Measurements from ENCODE around the gene RNFT2. TPM values are rescaled to one million over a fixed set of nuclear protein-coding genes. Genes with fewer than 3 reads are reported as not detected.

The RNFT2 gene
- total RNA-seq, 4 donors from 2014 or later: 0.38 to 3.9 (median 3.1) TPM

DNA sequence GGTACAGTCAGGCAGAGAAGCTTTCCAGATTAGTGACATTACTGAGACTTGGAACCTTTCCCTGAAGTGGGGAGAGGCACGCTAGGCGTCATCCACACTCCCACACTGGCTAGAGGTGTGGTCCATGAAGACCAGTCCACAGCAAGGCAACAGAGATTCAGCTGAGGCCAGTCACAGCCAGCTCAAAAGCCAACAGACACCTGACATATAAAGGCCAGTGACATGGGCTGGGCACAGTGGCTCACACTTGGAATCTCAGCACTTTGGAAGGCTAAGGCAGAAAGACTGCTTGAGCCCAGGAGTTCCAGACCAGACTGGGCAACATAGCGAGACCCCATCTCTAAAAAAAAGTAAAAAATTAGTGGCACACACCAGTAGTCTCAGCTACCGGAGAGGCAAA is 132.2 kb downstream of the RNFT2 start:
- Histone ChIP-seq H3K4me1 (no peaks in the 10 kb centered on the region), H3K9me3 (peaks cover 0 to 6% (median 0%) of the 10 kb centered on the region in 4 donors), H3K4me3 (no peak overlapping the region), H3K36me3 (no peaks in the 10 kb centered on the region), H3K27ac (no peak overlapping the region), H3K27me3 (no peaks in the 10 kb centered on the region)
- TF ChIP-seq CTCF (IDR thresholded peaks at IDR 0.05) (no peak), POLR2A (IDR thresholded peaks at IDR 0.05) (no peak)
- no peak for DNase-seq

DNA sequence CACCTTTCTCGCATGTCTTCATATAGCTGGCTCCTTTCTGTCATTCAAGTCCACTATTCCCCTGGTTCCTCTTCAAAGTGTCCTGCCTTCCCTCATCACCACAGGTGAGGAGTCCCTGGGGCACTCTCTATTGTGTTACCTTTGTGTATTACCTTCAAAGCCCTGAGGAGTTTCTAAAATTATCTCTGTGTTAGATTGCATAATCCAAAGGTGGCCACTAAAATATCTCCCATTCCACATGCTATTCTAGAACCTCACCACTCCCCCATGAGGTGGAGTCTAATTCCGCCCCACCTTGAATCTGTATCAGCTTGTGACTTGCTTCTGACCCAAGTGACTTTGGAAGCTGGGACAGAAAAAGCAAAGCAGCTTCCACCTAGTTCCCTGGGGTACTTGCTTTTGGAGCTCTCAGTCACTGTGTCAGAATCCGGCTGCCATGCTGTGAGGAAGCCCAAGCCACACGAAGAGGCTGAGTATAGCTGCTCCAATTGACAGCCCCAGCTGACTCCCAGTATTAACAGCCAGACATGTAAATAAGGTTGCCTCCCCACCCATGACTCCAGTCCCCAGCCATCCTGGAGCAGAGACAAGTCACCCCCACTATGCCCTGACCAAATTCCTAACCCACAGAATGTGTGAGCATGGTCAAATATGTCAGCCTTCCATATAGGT is 136.3 kb downstream of the RNFT2 start:
- H3K27ac ChIP-seq: no peak overlapping the region
- no peak for DNase-seq
- peaks cover 0 to 6% (median 0%) of the 10 kb centered on the region in 4 donors for H3K9me3 ChIP-seq
- H3K4me1 ChIP-seq: peaks cover 0 to 11% (median 5%) of the 10 kb centered on the region in 4 donors
- H3K4me3 ChIP-seq: no peak overlapping the region
- TF ChIP-seq CTCF (IDR thresholded peaks at IDR 0.05) (no peak), POLR2A (IDR thresholded peaks at IDR 0.05) (no peak)
- H3K36me3 ChIP-seq: no peaks in the 10 kb centered on the region
- H3K27me3 ChIP-seq: peaks cover 0 to 8% of the 10 kb centered on the region in 2 donors

- no peak overlapping the region for H3K27ac ChIP-seq
- TF ChIP-seq POLR2A (IDR thresholded peaks at IDR 0.05): no peak
- TF ChIP-seq CTCF (IDR thresholded peaks at IDR 0.05): no peak
- peaks cover 0 to 6% (median 0%) of the 10 kb centered on the region in 4 donors for H3K9me3 ChIP-seq
- DNase-seq: no peak
- H3K27me3 ChIP-seq: peaks cover 0 to 20% of the 10 kb centered on the region in 2 donors
- no peaks in the 10 kb centered on the region for H3K36me3 ChIP-seq
- H3K4me1 ChIP-seq: peaks cover under 1 to 28% (median 10%) of the 10 kb centered on the region in 4 donors
- H3K4me3 ChIP-seq: no peak overlapping the region
Measured at GRCh38 chr12:116876151-116876869, 138.2 kb downstream of the RNFT2 start.

DNA sequence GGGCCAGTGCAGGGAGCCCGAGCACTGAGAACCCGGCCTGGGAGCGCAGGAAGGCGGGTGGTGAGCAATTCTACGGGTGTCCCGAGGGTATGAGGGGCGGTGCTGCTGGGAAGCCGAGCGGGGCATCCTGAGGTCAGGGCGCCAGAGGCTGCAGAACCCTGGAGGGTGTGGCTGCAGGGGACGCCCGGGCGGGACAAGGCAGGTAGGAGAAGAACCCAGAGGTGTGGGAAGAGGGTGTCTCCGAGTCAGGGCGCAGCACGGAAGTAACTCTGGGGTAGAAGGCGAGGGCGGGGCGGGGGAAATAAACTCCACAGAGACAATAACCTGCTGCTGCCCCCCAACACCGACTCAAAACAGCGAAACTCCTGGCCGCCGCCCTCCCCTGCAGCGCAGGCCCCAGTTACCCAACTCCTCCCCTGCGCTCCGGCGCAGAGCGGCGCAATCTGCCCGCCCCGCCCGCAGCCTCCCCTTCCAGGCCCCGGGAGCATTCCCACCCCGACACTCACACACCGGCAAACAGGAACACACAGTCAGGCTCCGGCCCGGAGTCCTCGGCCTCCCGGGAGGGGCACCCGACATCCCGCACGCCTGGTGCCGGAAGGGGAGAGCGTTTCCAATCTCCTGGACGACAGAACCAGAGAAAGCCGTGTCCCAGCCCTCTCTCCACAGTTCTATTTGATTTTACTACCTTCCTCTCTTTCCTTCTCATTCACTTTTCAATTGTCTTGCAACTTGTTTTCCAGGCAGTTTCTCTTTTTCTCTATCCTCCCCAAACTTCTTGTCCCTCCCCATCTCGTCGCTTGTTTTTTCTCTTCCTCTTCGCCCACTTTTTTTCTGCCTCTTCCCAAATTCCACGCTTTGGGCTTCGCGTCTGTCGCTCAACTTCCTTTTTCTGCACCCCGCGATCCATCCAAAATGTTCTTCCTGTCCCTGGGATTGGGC is 140.7 kb downstream of the RNFT2 start:
- Histone ChIP-seq H3K9me3 (peaks cover 0 to 6% (median 0%) of the 10 kb centered on the region in 4 donors), H3K4me1 (peaks cover 2 to 42% (median 17%) of the 10 kb centered on the region in 4 donors), H3K27ac (no peak overlapping the region), H3K4me3 (peak overlapping the region; percentile 5 to 45 (median 24)), H3K36me3 (no peaks in the 10 kb centered on the region), H3K27me3 (peaks cover 0 to 41% of the 10 kb centered on the region in 2 donors)
- no peak for TF ChIP-seq CTCF (IDR thresholded peaks at IDR 0.05)
- DNase-seq: no peak

GRCh38 chr12:116879509-116880212 is 141.5 kb downstream of the RNFT2 start:
- H3K4me3 ChIP-seq: peak overlapping the region in 3 of 4 donors; percentile 5 to 45 (median 31)

More at GRCh38 chr12:116879509-116880212, 141.5 kb downstream of the RNFT2 start:
- DNase-seq: no peak
- Histone ChIP-seq H3K36me3 (no peaks in the 10 kb centered on the region), H3K4me1 (peaks cover 2 to 42% (median 17%) of the 10 kb centered on the region in 4 donors), H3K9me3 (peaks cover 0 to 1% (median 0%) of the 10 kb centered on the region in 4 donors), H3K27ac (no peak overlapping the region), H3K27me3 (peaks cover 0 to 41% of the 10 kb centered on the region in 2 donors)
- TF ChIP-seq POLR2A (IDR thresholded peaks at IDR 0.05) (no peak), CTCF (IDR thresholded peaks at IDR 0.05) (no peak)

All from Peyer's patch (tissue), 4 donors.